B cell (primary cell): ENCODE results near the gene FGD4.

ENCODE experiments used
- EZH2 ChIP-seq: IDR thresholded peaks from 2 replicates; pipeline ENCODE4 v1.6.1; 2012; ENCODE audit warnings: borderline replicate concordance, low read depth, mild to moderate bottlenecking, moderate library complexity, low read length; ENCODE audit not compliant: insufficient read depth, poor library complexity, severe bottlenecking
- TF ChIP-seq, protein P1 (sequence below): fragments of 200-600 bp; IDR thresholded peaks from one replicate; pipeline ENCODE4 v1.8.0; 2022; ENCODE audit warnings: antibody characterized with exemption, mild to moderate bottlenecking

DNA sequence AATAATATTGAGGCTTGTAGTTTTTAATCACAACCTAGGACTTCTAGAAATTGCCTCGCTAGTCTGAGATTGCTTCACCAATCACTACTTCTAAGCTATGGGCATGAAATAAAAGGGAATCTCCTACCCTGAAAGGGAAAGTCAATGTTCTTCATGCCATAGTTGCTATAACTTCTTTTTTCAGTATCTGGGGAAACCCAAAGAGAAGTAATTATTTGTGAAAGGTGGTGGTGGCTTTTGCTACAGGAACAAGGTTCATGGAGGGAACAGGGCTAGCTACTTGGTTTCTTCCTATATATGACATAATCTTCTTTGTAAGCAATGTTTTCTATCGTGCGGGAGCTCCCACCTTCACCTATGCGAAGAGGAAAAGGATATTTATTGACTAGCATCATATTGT, 218.2 kb downstream of the FGD4 start:
- TF ChIP-seq, protein P1, sequence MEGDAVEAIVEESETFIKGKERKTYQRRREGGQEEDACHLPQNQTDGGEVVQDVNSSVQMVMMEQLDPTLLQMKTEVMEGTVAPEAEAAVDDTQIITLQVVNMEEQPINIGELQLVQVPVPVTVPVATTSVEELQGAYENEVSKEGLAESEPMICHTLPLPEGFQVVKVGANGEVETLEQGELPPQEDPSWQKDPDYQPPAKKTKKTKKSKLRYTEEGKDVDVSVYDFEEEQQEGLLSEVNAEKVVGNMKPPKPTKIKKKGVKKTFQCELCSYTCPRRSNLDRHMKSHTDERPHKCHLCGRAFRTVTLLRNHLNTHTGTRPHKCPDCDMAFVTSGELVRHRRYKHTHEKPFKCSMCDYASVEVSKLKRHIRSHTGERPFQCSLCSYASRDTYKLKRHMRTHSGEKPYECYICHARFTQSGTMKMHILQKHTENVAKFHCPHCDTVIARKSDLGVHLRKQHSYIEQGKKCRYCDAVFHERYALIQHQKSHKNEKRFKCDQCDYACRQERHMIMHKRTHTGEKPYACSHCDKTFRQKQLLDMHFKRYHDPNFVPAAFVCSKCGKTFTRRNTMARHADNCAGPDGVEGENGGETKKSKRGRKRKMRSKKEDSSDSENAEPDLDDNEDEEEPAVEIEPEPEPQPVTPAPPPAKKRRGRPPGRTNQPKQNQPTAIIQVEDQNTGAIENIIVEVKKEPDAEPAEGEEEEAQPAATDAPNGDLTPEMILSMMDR: no peak
- TF ChIP-seq EZH2: no peak
